Activated T-cell treated with anti-CD3 and anti-CD28 coated beads, Interleukin-2, amount 50 U/mL, for 1 hour (primary cell): Measurements from ENCODE around the gene GRM5.
"Not testable (repeated sequence)": the region's sequence is repeated elsewhere in the genome, so short reads cannot be mapped to it uniquely, and the experiment has no call there.

ENCODE experiments used
- DNase-seq: peaks from one replicate; pipeline ENCODE4 v3.0.0-alpha.2; 2020

The GRM5 gene

DNA sequence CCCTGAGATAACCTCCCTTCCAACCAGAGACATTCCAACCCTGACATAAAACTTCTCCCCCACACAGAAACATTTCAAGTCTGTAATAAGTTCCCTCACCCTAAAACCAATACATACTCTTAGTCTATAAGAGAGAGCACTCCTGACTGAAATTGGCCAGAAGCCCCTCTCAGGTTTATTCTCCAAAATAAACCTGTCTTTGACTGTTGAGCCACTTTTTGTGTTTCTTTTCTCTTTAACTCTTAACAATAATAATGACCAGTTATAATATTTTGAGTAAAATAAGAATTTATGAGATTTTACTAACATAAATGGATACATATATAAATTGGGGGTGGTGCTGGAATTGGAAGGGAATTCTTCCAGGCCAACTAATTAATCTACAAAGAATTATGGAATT, 93.6 kb downstream of the GRM5 start:
- DNase-seq: no peak

DNA sequence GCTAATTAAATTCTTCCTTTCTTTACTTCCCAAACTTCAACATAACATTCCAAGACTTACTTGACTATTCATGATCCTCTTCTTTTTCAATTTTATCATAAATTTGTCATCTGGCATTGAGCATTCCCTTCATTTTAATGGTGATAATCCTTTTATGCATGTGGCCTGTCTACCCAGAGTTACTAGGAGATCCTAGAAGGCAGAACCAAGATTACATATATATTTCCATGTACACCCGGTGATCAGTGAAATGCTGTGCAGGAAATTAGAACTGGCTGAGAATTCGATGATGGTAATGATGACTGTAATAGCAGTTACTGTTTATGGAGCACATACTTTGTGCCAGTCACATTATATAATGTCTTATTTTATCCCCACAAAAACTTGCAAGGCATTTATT, 104.2 kb downstream of the GRM5 start:
- DNase-seq: not testable (repeated sequence)

GRCh38 chr11:88959857-88960256, 105.9 kb downstream of the GRM5 start:
- DNase-seq: not testable (repeated sequence)

- DNase-seq: no peak
These were observed 114.8 kb downstream of the GRM5 start for GRCh38 chr11:88950975-88951374.

GRCh38 chr11:88948908-88949307, 116.9 kb downstream of the GRM5 start:
- DNase-seq: not testable (repeated sequence)

DNA sequence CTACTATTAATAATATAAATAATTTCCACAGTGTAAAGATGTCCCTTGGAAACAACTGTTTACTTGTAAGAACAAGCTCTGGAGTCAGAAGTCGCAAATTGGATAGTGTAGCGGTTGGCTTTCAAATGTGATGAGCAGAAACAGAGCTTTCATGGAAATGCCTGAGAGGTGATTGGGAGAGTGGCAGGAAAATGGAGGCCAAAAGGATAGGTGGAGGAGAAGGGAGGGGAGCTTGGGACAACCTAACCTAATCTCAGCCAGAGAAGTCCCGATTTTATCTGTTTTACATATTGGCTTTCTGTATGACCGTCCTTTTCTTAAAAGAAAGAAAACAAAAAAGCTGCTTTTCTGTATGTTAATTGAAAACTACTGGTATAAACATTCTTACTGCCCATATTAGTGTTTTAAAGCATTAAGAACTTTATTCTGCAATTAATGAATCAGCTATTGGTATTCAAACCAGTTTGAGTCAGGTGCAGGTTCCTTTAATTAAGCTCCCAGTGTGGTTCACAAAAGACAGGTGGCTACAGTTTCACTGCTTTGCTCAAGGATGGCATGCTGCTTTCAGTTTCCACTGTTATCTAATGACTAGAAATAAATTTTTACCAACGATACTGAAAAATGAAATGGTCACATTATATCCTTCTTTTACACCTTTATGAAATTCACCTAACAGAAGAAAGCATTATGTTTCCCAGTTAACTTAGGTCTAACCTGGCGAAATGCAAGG, 117.8 kb downstream of the GRM5 start:
- not testable (repeated sequence) for DNase-seq

GRCh38 chr11:88929665-88930064, 136.1 kb downstream of the GRM5 start:
- DNase-seq: not testable (repeated sequence)

DNA sequence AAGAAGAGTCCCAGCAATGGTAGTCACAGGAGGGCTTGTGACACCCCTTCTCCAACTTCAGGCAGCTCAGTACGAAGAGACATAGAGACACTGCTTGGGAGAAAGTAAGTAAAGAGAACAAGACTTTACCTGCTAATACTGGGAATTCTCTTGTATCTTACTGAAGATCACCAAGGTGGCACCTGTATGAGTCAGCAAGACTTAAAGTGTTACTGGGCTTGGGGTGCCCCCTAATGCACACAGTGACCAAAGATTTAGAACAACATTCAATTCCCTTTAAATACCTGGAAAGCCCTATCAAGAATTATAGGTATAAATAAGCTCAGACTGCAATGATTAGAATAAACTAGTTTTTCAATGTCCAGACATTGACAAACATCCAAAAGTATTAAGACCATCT, 148.7 kb downstream of the GRM5 start:
- DNase-seq: not testable (repeated sequence)

DNA sequence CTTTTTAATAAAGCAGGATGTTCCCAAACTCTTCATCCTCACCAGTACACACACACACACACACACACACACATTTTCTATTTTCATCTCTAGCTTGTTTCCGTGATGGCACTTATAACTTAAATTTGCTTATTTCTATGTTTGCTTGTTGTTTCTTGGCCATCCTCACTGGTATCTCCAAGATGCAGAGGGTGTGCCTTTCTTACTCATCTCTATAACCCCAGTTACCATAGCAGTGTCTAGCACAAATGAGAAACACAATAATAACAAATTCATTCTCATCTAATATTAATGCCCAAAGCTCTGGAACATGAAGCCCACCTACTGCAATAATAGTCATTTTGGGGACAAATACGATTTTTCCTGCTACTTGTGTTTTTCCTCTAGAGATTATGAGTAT, 156.3 kb downstream of the GRM5 start:
- no peak for DNase-seq

- not testable (repeated sequence) for DNase-seq
These were observed 164.3 kb downstream of the GRM5 start for GRCh38 chr11:88901436-88901835.

GRCh38 chr11:88888855-88889254, 176.9 kb downstream of the GRM5 start:
- not testable (repeated sequence) for DNase-seq

GRCh38 chr11:88886796-88887195, 179.0 kb downstream of the GRM5 start:
- no peak for DNase-seq

- not testable (repeated sequence) for DNase-seq
These were observed 183.0 kb downstream of the GRM5 start for GRCh38 chr11:88882800-88883199.

DNA sequence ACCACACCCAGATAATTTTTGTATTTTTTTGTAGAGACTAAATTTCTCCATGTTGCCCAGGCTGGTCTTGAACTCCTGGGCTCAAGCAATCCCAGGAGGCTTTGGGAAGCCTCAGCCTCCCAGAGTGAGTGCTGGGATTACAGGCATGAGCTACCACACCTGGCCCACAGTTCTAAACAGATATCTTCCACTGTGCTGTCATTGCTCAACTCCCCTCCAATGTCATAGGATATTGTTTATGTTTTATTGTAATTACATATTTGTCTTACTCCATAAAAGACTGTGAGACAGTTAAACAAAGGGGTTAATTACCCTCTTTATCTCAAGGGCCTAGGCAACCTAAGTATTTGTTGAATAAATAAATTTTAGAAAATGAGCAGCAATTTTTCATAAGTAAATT, 204.2 kb downstream of the GRM5 start:
- DNase-seq: no peak

DNA sequence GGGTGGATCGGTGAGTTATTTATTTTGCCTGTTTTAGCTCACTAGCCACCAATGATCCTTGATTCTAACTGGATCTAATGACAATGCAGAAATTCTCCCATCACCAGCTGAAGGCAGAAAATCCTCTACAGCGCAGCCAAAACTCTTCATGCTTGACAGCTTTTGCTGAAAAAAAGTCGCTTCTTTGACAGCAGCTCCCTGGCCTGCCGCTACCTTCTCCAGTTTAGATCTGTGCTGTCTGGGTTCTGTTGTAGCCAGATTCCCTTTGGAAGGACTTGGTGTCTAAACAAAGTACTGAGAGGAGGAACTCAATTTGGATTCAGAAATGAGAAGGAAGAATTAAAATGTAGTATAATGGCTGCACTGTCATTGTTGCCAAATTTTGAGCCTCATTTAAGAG, 205.4 kb downstream of the GRM5 start:
- DNase-seq: not testable (repeated sequence)

GRCh38 chr11:88853963-88854362, 211.8 kb downstream of the GRM5 start:
- not testable (repeated sequence) for DNase-seq

GRCh38 chr11:88851547-88851946, 214.2 kb downstream of the GRM5 start:
- DNase-seq: not testable (repeated sequence)

DNA sequence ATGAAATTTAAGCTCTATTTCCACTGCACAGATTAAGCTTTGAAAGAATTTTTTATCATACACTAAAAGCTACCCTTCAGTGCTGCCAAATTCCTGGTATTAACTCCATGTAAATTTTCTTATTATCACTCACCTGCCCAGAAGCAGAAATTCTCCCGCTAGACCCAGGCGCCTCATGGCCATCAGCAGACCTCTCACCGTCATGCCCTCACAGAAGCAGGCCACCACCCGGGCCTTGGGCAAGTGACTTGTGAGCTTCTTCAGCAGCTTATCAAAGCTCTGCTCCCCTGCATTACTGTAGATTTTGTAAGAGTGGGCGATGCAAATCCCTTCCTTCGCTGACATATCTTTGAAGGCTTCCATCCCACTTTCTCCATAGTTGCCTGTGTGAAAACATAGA, 216.0 kb downstream of the GRM5 start:
- not testable (repeated sequence) for DNase-seq

DNA sequence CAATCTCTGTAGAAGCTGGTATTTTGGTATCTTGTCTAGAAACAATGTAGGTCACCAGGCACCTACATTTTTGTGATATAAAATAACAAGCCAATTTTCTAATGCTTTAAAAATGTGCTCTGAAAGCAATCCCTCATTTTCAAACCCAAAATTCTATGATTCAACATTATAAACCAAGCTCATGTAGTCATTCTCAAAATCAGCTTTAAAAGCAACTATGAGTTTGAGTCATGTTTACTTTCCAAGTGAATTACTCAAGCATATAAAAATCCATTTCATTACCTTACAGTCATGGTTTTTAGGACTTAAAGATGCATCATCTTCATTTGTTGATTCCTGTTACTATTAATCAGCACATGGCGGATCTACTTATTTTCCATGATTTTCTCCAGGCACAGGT, 216.4 kb downstream of the GRM5 start:
- DNase-seq: no peak

DNA sequence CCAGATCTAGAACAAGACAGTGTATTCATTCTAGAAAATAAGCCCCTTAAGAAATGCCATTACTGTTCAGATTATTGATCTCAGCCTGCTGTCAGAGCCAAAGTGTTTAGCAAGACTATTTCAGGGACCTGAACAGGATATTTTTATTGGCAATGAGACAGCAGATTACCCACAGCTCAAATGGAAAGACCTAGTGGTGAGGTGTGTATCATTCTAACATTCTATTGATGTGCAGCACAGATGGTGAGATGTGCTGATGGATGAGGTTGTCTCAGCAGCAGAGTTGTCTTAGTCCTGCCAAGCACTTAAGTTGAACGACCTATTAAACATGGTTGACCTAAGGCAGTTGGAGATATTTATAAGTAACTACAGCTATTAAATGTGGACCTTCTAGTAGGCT, 219.5 kb downstream of the GRM5 start:
- not testable (repeated sequence) for DNase-seq

GRCh38 chr11:88844941-88845340, 220.8 kb downstream of the GRM5 start:
- DNase-seq: not testable (repeated sequence)

DNA sequence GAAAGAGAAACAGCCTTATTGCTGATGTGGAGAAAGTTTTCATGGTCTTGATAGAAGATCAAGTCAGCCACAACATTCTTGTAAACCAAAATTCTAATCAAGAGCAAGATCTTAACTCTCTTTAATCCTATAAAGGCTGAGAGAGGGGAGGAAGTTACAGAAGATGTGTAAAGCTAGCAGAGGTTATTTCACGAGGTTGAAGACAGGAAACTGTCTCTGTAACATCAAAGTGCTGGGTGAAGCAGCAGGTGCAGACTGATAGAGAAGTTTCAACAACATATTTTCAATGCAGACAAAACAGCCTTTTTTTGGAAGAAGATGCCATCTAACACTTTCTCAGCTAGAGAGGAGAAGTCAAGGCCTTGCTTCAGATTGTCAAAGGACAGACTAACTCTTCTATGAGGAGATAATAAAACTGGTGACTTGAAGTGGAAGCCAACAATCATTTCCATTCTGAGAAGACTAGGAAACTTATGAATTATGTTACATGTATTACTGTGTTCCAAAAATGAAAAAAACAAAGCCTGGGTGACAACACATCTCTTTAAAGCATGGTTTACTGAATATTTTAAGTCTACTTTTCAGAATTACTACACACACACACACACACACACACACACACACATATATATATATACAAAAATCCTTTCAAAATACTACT, 221.9 kb downstream of the GRM5 start:
- not testable (repeated sequence) for DNase-seq

DNA sequence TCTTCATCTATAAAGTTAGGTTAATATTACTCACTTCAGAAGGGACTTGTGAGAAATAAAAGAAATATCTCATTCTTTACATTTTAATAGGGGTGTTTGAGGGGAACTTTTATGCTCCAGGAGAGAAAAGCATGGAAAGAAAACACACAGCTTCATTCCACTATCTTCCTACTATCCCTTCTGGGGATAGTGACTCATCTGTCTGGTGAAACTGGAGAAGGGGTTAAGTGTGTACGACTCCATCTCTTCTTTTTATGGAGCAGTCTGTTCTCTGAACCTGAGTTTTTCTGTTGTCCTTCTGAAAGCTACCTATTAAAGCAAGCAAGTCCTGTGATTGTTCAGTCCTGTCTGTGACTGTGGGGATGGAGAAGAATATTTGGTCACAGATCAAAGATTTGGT, 227.6 kb downstream of the GRM5 start:
- DNase-seq: not testable (repeated sequence)

DNA sequence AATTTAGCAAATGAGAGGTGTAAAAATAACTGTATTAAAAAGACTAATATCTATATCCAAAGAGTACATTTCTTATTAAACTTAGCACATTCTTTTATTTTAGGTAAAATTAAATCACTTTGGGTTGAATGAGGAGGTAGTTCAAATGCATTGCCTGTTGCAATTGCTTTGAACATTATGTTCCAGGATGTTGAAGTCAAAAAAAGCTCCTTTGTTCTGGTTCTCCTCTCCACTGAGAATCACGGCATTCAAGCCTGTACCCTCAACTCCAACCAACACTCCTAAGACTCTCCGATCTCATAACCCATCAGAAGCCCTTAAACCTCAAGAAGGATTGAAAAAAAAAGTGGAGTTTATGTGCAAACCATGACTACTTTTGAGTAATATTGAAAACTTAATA, 230.1 kb downstream of the GRM5 start:
- not testable (repeated sequence) for DNase-seq
